GM12891 (cell line): ENCODE measurements around the gene AXIN1.

ENCODE experiments used
- POLR2A ChIP-seq: IDR thresholded peaks from 2 replicates; pipeline ENCODE4 v1.6.1; 2011; ENCODE audit warnings: low read depth, low read length, control low read depth
- POLR2AphosphoS5 ChIP-seq: IDR thresholded peaks from 2 replicates; pipeline ENCODE4 v1.6.1; 2011; ENCODE audit warnings: low read depth, low read length, control low read depth
- SPI1 ChIP-seq: IDR thresholded peaks from 2 replicates; pipeline ENCODE4 v1.6.1; 2011; ENCODE audit warnings: low read depth, low read length, control low read depth

GRCh38 chr16:361872-362701 lies 9.6 kb upstream of the AXIN1 start:
- no peak for TF ChIP-seq POLR2A
- no peak for TF ChIP-seq POLR2AphosphoS5
- TF ChIP-seq SPI1 = no peak
